HFF-Myc (cell line): ENCODE measurements around the gene RGS9BP.

ENCODE experiments used
- DNase-seq: peaks from one replicate; pipeline ENCODE4 v3.0.0-alpha.2; 2011; ENCODE audit warnings: low read depth; ENCODE audit errors: extremely low read depth
- H3K4me3 ChIP-seq: replicated peaks from 2 replicates; pipeline ENCODE4 v1.5.1; 2011; ENCODE audit warnings: low read depth, mild to moderate bottlenecking, control low read depth, low read length
- CTCF ChIP-seq: IDR thresholded peaks from 2 replicates; pipeline ENCODE4 v1.5.1; 2012; ENCODE audit warnings: mild to moderate bottlenecking, low read depth, low read length, control low read depth; ENCODE audit errors: missing control alignments

The RGS9BP gene

GRCh38 chr19:32718286-32718685, 42.6 kb downstream of the RGS9BP start:
- no peak overlapping the region for H3K4me3 ChIP-seq
- no peak for DNase-seq
- TF ChIP-seq CTCF: no peak

- H3K4me3 ChIP-seq: no peak within 1 kb of the TSS
- no peak for TF ChIP-seq CTCF
- no peak for DNase-seq
Observed at GRCh38 chr19:32719611-32720059, 44.0 kb downstream of the RGS9BP start, which contains the start of gene TDRD12. Gene TDRD12, plus strand, starts transcription at chr19:32719767. Its CDS starts 306 bp downstream, at chr19:32720073.

- no peak for DNase-seq
- no peak overlapping the region for H3K4me3 ChIP-seq
- TF ChIP-seq CTCF: no peak
Observed at GRCh38 chr19:32720216-32720935, 44.7 kb downstream of the RGS9BP start.

- no peak for TF ChIP-seq CTCF
- no peak overlapping the region for H3K4me3 ChIP-seq
- no peak for DNase-seq
Observed at GRCh38 chr19:32720936-32721250, 45.2 kb downstream of the RGS9BP start.
